ENCODE results near the gene ZBTB20. TPM values are rescaled to one million over a fixed set of nuclear protein-coding genes. Genes with fewer than 3 reads are reported as not detected.

The ZBTB20 gene
- total RNA-seq, 1 donor, result 32.9 TPM

DNA sequence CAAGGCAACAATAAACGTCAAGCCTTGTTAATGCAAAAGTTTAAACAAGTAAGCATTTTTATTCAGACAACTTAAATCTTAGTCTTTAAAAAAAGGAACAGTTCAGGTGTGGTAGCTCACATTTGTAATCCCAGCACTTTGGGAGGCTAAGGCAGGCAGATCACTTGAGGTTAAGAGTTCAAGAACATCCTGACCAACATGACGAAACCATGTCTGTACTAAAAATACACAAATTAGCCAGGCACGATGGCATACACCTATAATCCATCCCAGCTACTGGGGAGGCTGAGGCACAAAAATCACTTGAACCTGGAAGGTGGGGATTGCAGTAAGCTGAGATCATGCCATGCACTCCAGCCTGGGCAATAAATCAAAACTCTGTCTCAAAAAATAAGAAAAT is 19.9 kb downstream of the ZBTB20 start:
- Histone ChIP-seq H3K9me3 (ENCODE audit: low read depth, low read length) (no peaks in the 10 kb centered on the region), H3K27ac (ENCODE audit: low read depth, low read length) (no peak overlapping the region), H3K36me3 (ENCODE audit: insufficient read depth, low read length) (no peaks in the 10 kb centered on the region), H4K20me1 (ENCODE audit: insufficient read depth, low read length) (no peaks in the 10 kb centered on the region), H3K4me2 (ENCODE audit: insufficient read depth, low read length) (no peak overlapping the region), H3K4me1 (ENCODE audit: insufficient read depth, low read length) (no peaks in the 10 kb centered on the region), H2AFZ (ENCODE audit: low read length) (no peak overlapping the region), H3K4me3 (ENCODE audit: insufficient read depth, low read length) (no peak overlapping the region), H3K27me3 (ENCODE audit: insufficient read depth, low read length) (no peaks in the 10 kb centered on the region), H3K79me2 (ENCODE audit: insufficient read depth, low read length) (no peaks in the 10 kb centered on the region)
- TF ChIP-seq, protein P1, sequence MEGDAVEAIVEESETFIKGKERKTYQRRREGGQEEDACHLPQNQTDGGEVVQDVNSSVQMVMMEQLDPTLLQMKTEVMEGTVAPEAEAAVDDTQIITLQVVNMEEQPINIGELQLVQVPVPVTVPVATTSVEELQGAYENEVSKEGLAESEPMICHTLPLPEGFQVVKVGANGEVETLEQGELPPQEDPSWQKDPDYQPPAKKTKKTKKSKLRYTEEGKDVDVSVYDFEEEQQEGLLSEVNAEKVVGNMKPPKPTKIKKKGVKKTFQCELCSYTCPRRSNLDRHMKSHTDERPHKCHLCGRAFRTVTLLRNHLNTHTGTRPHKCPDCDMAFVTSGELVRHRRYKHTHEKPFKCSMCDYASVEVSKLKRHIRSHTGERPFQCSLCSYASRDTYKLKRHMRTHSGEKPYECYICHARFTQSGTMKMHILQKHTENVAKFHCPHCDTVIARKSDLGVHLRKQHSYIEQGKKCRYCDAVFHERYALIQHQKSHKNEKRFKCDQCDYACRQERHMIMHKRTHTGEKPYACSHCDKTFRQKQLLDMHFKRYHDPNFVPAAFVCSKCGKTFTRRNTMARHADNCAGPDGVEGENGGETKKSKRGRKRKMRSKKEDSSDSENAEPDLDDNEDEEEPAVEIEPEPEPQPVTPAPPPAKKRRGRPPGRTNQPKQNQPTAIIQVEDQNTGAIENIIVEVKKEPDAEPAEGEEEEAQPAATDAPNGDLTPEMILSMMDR (IDR thresholded peaks at IDR 0.05; ENCODE audit: extremely low read depth, low read depth, low read length), result no peak
- no peak for DNase-seq (ENCODE audit: insufficient read length, low spot score, missing footprints)

DNA sequence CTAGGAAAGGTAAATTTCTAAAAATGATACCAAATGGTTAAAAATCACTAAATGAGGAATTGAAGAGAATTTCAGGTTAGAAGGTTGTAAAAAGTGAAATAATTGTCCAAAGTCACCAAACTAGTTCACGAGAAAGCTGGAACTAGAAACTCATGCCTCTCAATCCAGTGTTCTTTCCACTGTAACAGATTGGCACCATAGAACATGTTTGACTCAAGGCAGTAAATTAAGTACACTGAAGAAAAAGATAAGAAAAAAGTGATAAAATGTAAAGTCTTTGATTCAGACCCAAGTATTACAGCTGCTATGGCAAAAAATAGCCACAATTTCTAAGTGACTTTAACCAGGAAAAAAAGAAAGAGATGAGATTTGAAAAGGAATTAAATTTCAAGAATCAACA is 26.5 kb downstream of the ZBTB20 start:
- DNase-seq (ENCODE audit: insufficient read length, low spot score, missing footprints), result no peak
- Histone ChIP-seq H4K20me1 (ENCODE audit: insufficient read depth, low read length) (no peaks in the 10 kb centered on the region), H3K9me3 (ENCODE audit: low read depth, low read length) (no peaks in the 10 kb centered on the region), H3K36me3 (ENCODE audit: insufficient read depth, low read length) (no peaks in the 10 kb centered on the region), H3K4me3 (ENCODE audit: insufficient read depth, low read length) (no peak overlapping the region), H3K27ac (ENCODE audit: low read depth, low read length) (no peak overlapping the region), H3K4me1 (ENCODE audit: insufficient read depth, low read length) (no peaks in the 10 kb centered on the region), H3K79me2 (ENCODE audit: insufficient read depth, low read length) (no peaks in the 10 kb centered on the region), H3K27me3 (ENCODE audit: insufficient read depth, low read length) (no peaks in the 10 kb centered on the region), H2AFZ (ENCODE audit: low read length) (no peak overlapping the region), H3K4me2 (ENCODE audit: insufficient read depth, low read length) (no peak overlapping the region)
- TF ChIP-seq, protein P1 (IDR thresholded peaks at IDR 0.05; ENCODE audit: extremely low read depth, low read depth, low read length), result no peak

DNA sequence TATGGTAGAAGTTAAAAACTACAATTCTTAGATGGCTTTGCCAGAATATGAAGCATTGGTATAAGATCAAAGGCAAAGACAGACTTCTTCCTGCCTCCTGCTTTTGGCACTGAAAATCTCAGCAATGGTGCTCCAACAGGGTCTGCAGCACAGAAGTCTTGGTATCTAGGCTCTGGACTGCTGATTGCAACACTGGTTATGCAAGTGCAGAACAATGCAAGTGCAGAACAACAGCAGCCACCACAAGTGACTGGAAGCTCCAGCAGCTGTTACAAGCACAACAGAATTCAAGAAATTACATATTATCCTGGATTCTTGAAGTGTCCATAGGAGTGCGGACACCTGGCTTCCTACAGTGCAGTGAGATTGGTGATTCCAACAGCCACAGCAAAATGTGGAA is 33.7 kb downstream of the ZBTB20 start:
- H3K79me2 ChIP-seq (ENCODE audit: insufficient read depth, low read length), result no peaks in the 10 kb centered on the region
- H3K4me2 ChIP-seq (ENCODE audit: insufficient read depth, low read length), result no peak overlapping the region
- TF ChIP-seq, protein P1 (IDR thresholded peaks at IDR 0.05; ENCODE audit: extremely low read depth, low read depth, low read length), result no peak
- no peak for DNase-seq (ENCODE audit: insufficient read length, low spot score, missing footprints)
- H3K27me3 ChIP-seq (ENCODE audit: insufficient read depth, low read length), result no peaks in the 10 kb centered on the region
- H3K4me1 ChIP-seq (ENCODE audit: insufficient read depth, low read length), result peaks cover 4% of the 10 kb centered on the region
- H3K36me3 ChIP-seq (ENCODE audit: insufficient read depth, low read length), result no peaks in the 10 kb centered on the region
- H2AFZ ChIP-seq (ENCODE audit: low read length), result no peak overlapping the region
- no peak overlapping the region for H3K4me3 ChIP-seq (ENCODE audit: insufficient read depth, low read length)
- no peak overlapping the region for H3K27ac ChIP-seq (ENCODE audit: low read depth, low read length)
- no peaks in the 10 kb centered on the region for H4K20me1 ChIP-seq (ENCODE audit: insufficient read depth, low read length)
- H3K9me3 ChIP-seq (ENCODE audit: low read depth, low read length), result no peaks in the 10 kb centered on the region

DNA sequence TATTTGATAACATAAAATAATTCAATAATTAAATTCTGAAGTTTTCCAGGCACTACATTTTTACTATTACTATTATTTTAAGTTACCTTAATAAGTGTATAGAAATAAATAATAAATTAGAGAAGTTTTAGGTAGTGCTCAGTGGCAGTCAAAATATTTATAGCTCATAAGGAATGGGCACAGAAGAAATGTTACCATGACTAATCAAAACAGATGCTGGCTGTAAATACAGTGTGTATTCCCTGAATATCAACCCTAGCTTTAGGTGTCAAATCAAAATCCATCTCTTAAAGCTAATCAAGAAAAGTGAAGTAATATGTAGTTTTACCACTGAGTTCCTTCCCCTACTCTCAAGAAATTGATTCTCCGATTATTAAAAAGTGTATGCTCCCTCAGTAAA is 35.5 kb downstream of the ZBTB20 start:
- Histone ChIP-seq H3K27me3 (ENCODE audit: insufficient read depth, low read length) (no peaks in the 10 kb centered on the region), H2AFZ (ENCODE audit: low read length) (no peak overlapping the region), H3K4me1 (ENCODE audit: insufficient read depth, low read length) (peaks cover 4% of the 10 kb centered on the region), H3K4me3 (ENCODE audit: insufficient read depth, low read length) (no peak overlapping the region), H3K27ac (ENCODE audit: low read depth, low read length) (no peak overlapping the region), H3K79me2 (ENCODE audit: insufficient read depth, low read length) (no peaks in the 10 kb centered on the region), H3K4me2 (ENCODE audit: insufficient read depth, low read length) (no peak overlapping the region), H3K9me3 (ENCODE audit: low read depth, low read length) (no peaks in the 10 kb centered on the region), H3K36me3 (ENCODE audit: insufficient read depth, low read length) (no peaks in the 10 kb centered on the region), H4K20me1 (ENCODE audit: insufficient read depth, low read length) (no peaks in the 10 kb centered on the region)
- no peak for DNase-seq (ENCODE audit: insufficient read length, low spot score, missing footprints)
- TF ChIP-seq, protein P1 (IDR thresholded peaks at IDR 0.05; ENCODE audit: extremely low read depth, low read depth, low read length), result no peak
